Measurements from ENCODE around the gene SDC1. TPM values are rescaled to one million over a fixed set of nuclear protein-coding genes. Genes with fewer than 3 reads are reported as not detected.

The SDC1 gene
- total RNA-seq, 2 experiments from 2014 or later, result 0.12 TPM; not detected in 1

Other genes with a start within 250 kb of the SDC1 start
- gene WDR35, start 235.0 kb downstream of the SDC1 start, total RNA-seq, result 1 to 10 TPM; 6.0 to 7.1 TPM
- not detected for gene MATN3, start 212.5 kb downstream of the SDC1 start, total RNA-seq
- gene LAPTM4A, start 173.5 kb downstream of the SDC1 start, total RNA-seq, result 10 to 100 TPM; 26.7 to 29.0 TPM
- gene PUM2, start 125.7 kb upstream of the SDC1 start, total RNA-seq, result 100 to 1,000 TPM; 122 TPM
- 10 to 100 TPM; 31.6 to 33.6 TPM for gene RHOB, start 221.9 kb upstream of the SDC1 start, total RNA-seq

All from activated CD4-positive, alpha-beta memory T cell treated with anti-CD3 and anti-CD28 coated beads for 36 hours (primary cell).